HepG2 (cell line): Measurements from ENCODE around the gene SPRN.

Source experiments
- POLR2A ChIP-seq, 2 experiments: IDR thresholded peaks; 2 replicates each; pipeline ENCODE4 v1.6.1; 2011; ENCODE audit warnings: low read depth in 2 of 2, low read length in 2 of 2, mild to moderate bottlenecking in 1 of 2, moderate library complexity in 1 of 2; ENCODE audit not compliant: insufficient read depth in 1 of 2
- POLR2AphosphoS5 ChIP-seq: IDR thresholded peaks from 2 replicates; pipeline ENCODE4 v1.6.1; 2012; ENCODE audit warnings: low read depth, low read length

- TF ChIP-seq POLR2A (IDR thresholded peaks at IDR 0.05; ENCODE audit: insufficient read depth in 1 of 2, low read depth in 2 of 2, low read length in 2 of 2): no peak
- TF ChIP-seq POLR2AphosphoS5: no peak
These were observed 12.7 kb downstream of the SPRN start for GRCh38 chr10:133411523-133412380.
